GM21825 (cell line): ENCODE data around the gene COL4A1.
"Not testable (repeated sequence)": the region's sequence is repeated elsewhere in the genome, so short reads cannot be mapped to it uniquely, and the experiment has no call there.

Source experiments
- ATAC-seq: cut with Tn5 transposase; IDR thresholded peaks from one replicate; pipeline ENCODE4 v1.9.1; 2021; ENCODE audit warnings: mild to moderate bottlenecking, moderate library complexity; ENCODE audit not compliant: unreplicated experiment

Gene COL4A1

DNA sequence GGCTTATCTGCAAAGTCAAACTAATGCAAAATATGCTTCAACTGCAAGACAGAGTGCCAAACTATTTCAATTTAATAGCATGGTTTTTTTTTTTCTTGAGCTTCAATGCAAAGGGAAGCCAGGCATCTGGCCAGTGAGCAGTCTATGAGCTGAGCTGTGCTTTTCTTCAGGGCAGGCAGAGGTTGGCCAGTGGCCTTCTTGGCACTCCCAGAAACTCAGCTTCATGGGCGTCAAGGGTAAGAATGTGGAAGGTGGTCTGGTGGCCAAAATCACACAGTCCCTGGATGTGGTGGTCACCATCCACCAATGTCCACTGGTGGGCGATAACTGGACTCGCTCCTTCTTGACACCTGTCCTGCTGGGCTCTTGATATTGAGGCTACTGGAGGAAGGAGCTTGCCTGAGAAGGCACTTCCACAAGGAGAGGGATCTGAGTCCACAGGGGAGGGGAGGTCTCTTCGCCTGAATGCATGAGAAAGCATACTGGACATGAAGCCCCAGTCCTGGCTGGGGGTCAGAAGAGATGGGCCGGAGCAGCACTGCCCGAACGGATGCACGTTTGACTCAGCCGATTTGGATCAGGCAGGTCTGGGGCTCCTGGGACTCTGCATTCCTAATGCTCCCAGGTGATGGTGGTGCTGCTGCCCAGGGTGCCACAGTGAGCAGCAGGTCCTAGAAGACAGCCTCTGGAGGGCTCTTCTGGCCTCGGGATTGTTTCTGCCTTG is 17.2 kb upstream of the COL4A1 start:
- no peak for ATAC-seq

DNA sequence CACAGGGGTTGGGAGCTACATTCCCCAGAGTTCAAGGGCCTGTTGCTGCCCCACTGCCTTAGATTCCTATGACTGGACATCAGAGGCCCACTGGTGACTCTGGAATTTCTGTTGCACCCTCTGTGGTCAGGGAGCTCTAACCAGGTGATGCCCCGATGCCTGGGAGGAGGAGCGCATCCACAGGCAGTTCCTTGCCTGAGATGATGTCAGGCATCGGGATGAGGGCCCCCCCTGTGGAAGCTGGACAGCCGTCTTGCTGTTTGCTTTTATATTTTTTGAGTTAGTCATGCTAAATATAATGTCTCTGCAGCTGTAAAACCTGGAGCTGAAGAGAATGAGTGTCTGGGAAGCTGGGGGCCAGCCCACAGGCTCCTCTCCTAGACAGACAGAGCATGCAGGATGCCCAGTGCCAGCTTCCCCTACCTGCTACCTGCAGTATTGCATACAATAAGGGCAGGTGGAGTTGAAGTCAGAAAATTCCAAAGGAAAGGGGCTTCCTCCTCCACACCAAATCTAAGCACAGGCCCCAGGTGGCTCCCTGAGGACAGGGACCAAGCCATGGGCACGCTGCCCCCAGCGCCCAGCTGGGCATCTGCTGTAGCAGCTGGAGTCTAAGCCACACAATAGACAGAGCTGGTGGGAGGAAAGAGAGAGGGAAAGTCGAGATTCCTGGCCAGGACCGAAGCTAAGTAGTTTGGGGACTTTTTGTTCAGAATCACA is 16.4 kb upstream of the COL4A1 start:
- no peak for ATAC-seq

GRCh38 chr13:110322828-110323171 is 15.8 kb upstream of the COL4A1 start:
- no peak for ATAC-seq

- ATAC-seq: no peak
Observed at GRCh38 chr13:110322126-110322827, 15.3 kb upstream of the COL4A1 start.

DNA sequence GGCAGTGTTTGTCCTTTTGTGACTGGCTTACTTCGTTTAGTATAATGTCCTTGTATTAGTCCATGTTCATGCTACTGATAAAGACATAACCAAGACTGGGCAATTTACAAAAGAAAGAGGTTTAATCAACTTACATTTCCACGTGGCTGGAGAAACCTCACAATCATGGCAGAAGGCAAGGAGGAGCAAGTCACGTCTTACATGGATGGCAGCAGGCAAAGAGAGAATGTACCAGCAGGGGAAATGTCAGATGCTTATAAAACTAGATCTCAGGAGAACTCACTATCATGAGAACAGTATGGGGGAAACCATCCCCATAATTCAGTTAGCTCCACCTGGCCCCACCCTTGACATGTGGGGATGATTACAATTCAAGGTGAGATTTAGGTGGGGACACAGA is 14.6 kb upstream of the COL4A1 start:
- ATAC-seq: not testable (repeated sequence)

GRCh38 chr13:110320645-110321044 is 13.7 kb upstream of the COL4A1 start:
- no peak for ATAC-seq

- ATAC-seq: no peak
Observed at GRCh38 chr13:110319774-110320509, 13.0 kb upstream of the COL4A1 start.

GRCh38 chr13:110319397-110319773 is 12.4 kb upstream of the COL4A1 start:
- no peak for ATAC-seq

DNA sequence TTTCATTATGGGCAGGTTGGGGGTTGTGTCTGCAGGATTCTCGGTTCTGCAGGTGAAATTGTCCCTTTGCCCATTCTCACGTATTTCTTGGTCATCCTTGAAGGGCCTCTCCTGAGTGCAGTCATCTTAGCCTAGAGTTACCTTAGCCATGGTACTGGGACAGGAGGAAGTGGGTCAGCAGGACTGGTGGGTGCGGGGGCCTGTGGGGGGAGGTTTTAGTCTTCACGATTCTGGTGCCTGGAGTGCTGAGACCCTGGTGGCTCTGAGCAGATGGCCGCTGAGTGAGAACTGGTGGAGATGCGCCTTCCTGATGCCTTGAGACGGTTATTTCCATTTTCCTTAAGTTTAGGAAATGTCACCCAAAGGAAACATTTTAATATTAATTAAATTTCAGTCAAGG is 12.0 kb upstream of the COL4A1 start:
- ATAC-seq: no peak

DNA sequence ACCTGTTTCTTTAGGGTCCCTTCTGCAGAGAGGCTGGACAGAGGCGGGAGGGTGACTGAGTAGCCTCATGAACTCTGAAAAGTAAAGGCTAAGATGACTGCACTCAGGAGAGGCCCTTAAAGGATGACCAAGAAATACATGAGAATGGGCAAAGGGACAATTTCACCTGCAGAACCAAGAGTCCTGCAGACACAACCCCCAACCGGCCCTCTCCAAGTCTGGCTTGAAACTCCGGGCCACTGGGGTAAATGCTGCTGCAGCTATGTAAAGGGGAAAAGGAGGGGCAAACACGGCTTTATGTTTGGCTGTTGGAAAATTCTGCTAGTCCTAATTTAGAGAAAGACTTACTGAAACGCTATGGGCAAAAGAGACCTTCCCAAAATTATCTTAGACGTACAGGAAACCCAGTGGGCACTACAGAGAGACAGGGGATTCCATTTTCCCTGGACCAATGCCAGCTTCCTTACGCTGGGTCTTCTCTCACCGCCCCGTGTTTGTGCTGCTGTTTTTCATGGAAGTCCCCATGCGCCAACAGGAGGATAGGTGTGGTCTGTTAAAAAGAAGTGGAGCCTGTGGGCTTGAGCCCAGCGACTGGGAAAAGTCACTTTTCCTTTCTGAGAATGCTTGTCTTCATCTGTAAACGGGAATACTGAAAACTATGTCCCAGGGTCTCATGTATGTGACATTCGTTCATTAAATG is 10.7 kb upstream of the COL4A1 start:
- ATAC-seq: no peak

DNA sequence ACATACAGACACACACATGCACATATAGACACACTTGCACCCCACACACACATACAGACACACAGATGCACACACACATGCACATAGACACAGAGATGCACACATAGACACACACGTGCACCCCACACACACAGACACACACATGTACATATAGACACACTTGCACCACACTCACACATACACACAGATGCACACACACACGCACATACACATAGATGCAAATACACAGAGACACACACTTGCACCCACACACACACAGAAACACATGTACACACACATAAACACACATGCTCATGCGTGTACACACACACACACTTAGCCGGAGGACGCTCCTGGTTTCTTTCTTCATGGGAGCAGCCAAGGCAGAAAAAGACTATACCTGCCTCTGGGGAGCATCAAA is 10.1 kb upstream of the COL4A1 start:
- no peak for ATAC-seq

GRCh38 chr13:110316196-110316595 is 9.2 kb upstream of the COL4A1 start:
- ATAC-seq: no peak

GRCh38 chr13:110314516-110315245 is 7.7 kb upstream of the COL4A1 start:
- no peak for ATAC-seq

DNA sequence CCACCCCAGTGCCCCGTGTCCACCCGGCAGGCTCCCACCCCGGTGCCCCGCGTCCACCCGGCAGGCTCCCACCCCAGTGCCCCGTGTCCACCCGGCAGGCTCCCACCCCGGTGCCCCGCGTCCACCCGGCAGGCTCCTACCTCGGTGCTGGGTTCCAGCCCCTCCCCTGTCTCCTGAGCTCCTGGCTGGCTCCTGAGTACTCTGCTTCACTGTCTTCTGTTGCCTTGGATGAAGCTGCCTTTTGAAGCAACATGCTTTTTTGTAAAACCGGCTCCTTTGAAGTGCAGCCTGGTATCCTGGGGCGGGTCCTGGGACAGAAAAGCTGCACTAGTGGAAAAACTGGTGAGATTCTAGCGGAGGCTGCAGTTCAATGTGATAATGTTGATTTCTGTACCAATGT is 6.8 kb upstream of the COL4A1 start:
- not testable (repeated sequence) for ATAC-seq

DNA sequence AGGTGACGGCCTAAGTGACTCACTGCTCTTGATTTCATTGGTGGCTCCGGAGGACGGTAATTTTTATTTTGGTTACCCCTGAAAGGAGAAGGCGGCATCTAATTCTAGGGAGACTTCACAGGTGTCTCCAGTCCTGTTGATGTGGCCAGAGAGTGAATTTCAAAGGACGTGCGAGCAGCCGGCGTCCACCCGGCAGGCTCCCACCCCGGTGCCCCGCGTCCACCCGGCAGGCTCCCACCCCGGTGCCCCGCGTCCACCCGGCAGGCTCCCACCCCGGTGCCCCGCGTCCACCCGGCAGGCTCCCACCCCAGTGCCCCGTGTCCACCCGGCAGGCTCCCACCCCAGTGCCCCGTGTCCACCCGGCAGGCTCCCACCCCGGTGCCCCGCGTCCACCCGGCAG is 6.3 kb upstream of the COL4A1 start:
- not testable (repeated sequence) for ATAC-seq

DNA sequence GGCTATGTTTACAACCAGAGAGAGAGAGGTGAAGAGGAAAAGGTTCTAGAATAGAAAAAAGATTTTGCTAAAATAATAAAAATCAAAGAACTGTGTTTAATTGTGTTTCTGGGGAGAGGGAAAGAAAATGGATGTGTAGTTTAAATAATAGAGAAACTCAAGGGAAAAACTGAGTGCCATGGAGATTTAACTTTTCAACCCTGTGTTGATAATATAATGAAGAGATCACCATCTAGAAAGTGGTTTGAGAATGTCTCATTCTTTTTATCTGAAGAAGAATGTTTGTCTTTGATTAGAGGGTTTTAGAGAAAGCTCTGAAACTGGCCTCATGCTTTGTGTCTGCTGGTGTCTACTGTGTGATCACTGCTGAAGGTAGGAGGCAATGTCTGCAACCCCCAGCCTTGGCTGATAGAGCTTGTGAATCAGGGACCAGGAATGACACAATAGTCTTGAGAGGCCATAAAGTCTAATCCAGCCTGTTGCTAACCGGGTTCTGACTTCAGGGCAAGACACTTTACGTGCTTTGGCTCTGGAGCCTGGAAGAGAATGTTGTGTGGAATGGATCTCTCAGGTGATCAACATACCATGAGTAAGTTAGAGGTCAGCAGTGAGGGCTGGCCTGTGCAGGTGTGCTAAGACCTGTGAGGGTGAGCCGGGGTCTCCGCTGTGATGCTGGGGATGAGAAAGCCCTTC is 5.5 kb upstream of the COL4A1 start:
- no peak for ATAC-seq

GRCh38 chr13:110311443-110312338 is 4.7 kb upstream of the COL4A1 start:
- ATAC-seq: no peak
